GM12878 (cell line): ENCODE results near the gene MACROD2. TPM values are rescaled to one million over a fixed set of nuclear protein-coding genes. Genes with fewer than 3 reads are reported as not detected.

Experiments used
- ATAC-seq: fragments of 200-7000 bp; cut with Tn5 transposase; 3 replicates; pipeline ENCODE4 v1.9.1; 2020; ENCODE audit warnings: mild to moderate bottlenecking, moderate library complexity
- BruUV-seq: library from RNA; stranded (reverse); fragments of 400-500 nt; replicated peaks from 2 replicates; lab custom pipeline; 2021; lab: Mats Ljungman, UMichigan
- CTCF ChIA-PET: fragments of 300-600 bp; sonication (Branson Sonifier 250); formaldehyde crosslinking; extraction: SDS; loops from one replicate; lab custom pipeline; 2021; ENCODE audit warnings: inconsistent platforms; lab: Yijun Ruan, JAX
- POLR2A ChIA-PET: fragments of 350-600 bp; formaldehyde crosslinking; extraction: SDS; loops from one replicate; lab custom pipeline; 2021; ENCODE audit warnings: inconsistent platforms; lab: Charles Lee
- RAD21 ChIA-PET: fragments of 300-600 bp; sonication (Branson Sonifier 250); formaldehyde crosslinking; loops from one replicate; lab custom pipeline; 2023; ENCODE audit warnings: antibody characterized with exemption; ENCODE audit not compliant: unreplicated experiment; lab: Charles Lee
- SMC1A ChIA-PET: fragments of 300-600 bp; sonication (Branson Sonifier 250); formaldehyde crosslinking; loops from one replicate; lab custom pipeline; 2023; ENCODE audit not compliant: unreplicated experiment, uncharacterized antibody; lab: Charles Lee
- DNase-seq: peaks from one replicate; pipeline ENCODE4 v3.0.0-alpha.2; 2011; ENCODE audit warnings: low read depth, low spot score
- FAIRE-seq: peaks from 3 replicates; lab custom pipeline; 2011; peaks lifted over from hg19 to GRCh38; lab: Jason Lieb, UNC
- H2AFZ ChIP-seq: 2 replicates; pipeline ENCODE4 v1.6.0; 2011; ENCODE audit warnings: low read depth, low read length, control low read depth; ENCODE audit not compliant: control insufficient read depth
- H3K27ac ChIP-seq: 2 replicates; pipeline ENCODE4 v1.5.1; 2011; ENCODE audit warnings: control low read depth; ENCODE audit not compliant: control insufficient read depth, insufficient read depth
- H3K27me3 ChIP-seq, 2 experiments: replicated peaks in 1 of 2; 2 replicates each; pipeline versions ENCODE4 v1.6.0 to v1.6.1; 2011; ENCODE audit warnings: low read length in 1 of 2; ENCODE audit not compliant: control insufficient read depth in 2 of 2, insufficient read depth in 2 of 2
- H3K36me3 ChIP-seq, 2 experiments: 2 replicates each; pipeline ENCODE4 v1.5.1; 2011; ENCODE audit warnings: low read length in 1 of 2; ENCODE audit not compliant: control insufficient read depth in 2 of 2, insufficient read depth in 2 of 2
- H3K4me1 ChIP-seq: 2 replicates; pipeline ENCODE4 v1.6.1; 2011; ENCODE audit warnings: mild to moderate bottlenecking, low read length, moderate library complexity, mixed read lengths; ENCODE audit not compliant: control insufficient read depth, insufficient read depth
- H3K4me2 ChIP-seq: 2 replicates; pipeline ENCODE4 v1.6.0; 2011; ENCODE audit warnings: control low read depth; ENCODE audit not compliant: control insufficient read depth, insufficient read depth
- H3K4me3 ChIP-seq: fragments of 200-600 bp; sonication (generic); 2 replicates; pipeline ENCODE4 v1.5.1; 2016
- H3K79me2 ChIP-seq: 2 replicates; pipeline ENCODE4 v1.6.0; 2011; ENCODE audit warnings: low read length; ENCODE audit not compliant: control insufficient read depth, insufficient read depth
- H3K9ac ChIP-seq: 2 replicates; pipeline ENCODE4 v1.8.0; 2011; ENCODE audit warnings: low read length, control low read depth, mixed read lengths; ENCODE audit not compliant: control insufficient read depth, insufficient read depth
- H3K9me3 ChIP-seq: replicated peaks from 3 replicates; pipeline ENCODE4 v1.5.1; 2011; ENCODE audit warnings: mild to moderate bottlenecking, low read length; ENCODE audit not compliant: control insufficient read depth, insufficient read depth
- H4K20me1 ChIP-seq: 2 replicates; pipeline ENCODE4 v1.6.0; 2011; ENCODE audit not compliant: control insufficient read depth, insufficient read depth
- BRCA1 ChIP-seq: IDR thresholded peaks from 2 replicates; pipeline ENCODE4 v1.6.1; 2011; ENCODE audit warnings: low read depth, low read length, improper control_type of control experiment
- CHD1 ChIP-seq: IDR thresholded peaks from 2 replicates; pipeline ENCODE4 v1.6.1; 2012; ENCODE audit warnings: low read depth, low read length, improper control_type of control experiment
- E2F4 ChIP-seq: IDR thresholded peaks from 2 replicates; pipeline ENCODE4 v1.6.1; 2012; ENCODE audit warnings: low read depth, low read length, improper control_type of control experiment
- JUNB ChIP-seq: IDR thresholded peaks from 2 replicates; pipeline ENCODE4 v1.6.1; 2016; ENCODE audit warnings: antibody characterized with exemption, mild to moderate bottlenecking
- JUND ChIP-seq: IDR thresholded peaks from 2 replicates; pipeline ENCODE4 v1.6.1; 2012; ENCODE audit warnings: low read depth, mild to moderate bottlenecking, low read length, improper control_type of control experiment, moderate library complexity
- MEF2B ChIP-seq: fragments of 450-650 bp; IDR thresholded peaks from 2 replicates; pipeline ENCODE4 v1.6.1; 2018; ENCODE audit warnings: mild to moderate bottlenecking, moderate library complexity; ENCODE audit not compliant: partially characterized antibody, poor library complexity, severe bottlenecking
- MTA3 ChIP-seq: IDR thresholded peaks from 2 replicates; pipeline ENCODE4 v1.6.1; 2012; ENCODE audit warnings: low read length, inconsistent platforms, borderline replicate concordance
- SREBF1 ChIP-seq: IDR thresholded peaks from 2 replicates; pipeline ENCODE4 v1.6.1; 2012; ENCODE audit warnings: mild to moderate bottlenecking, low read length
- SUPT20H ChIP-seq: IDR thresholded peaks from 2 replicates; pipeline ENCODE4 v1.6.1; 2011; ENCODE audit warnings: low read depth, mild to moderate bottlenecking, low read length, moderate library complexity, borderline replicate concordance; ENCODE audit not compliant: control insufficient read depth
- ZSCAN29 ChIP-seq: fragments of 450-650 bp; IDR thresholded peaks from 2 replicates; pipeline ENCODE4 v1.6.1; 2017; ENCODE audit warnings: mild to moderate bottlenecking, moderate library complexity
- WGBS: methylation state at CpG from one replicate; pipeline ENCODE4 v1.1.6; 2016; ENCODE audit warnings: low lambda C conversion rate; ENCODE audit not compliant: insufficient replicate concordance, insufficient coverage; ENCODE audit errors: missing lambda C conversion rate; 5-methylcytosine and 5-hydroxymethylcytosine counted together
- in situ Hi-C: fragments of 300-500 bp; cut with MboI; formaldehyde crosslinking; loops from 9 replicates; pipeline ENCODE4 v1.14.3; 2018; ENCODE audit warnings: mixed read lengths
- intact Hi-C: fragments of 100-400 bp; cut with micrococcal nuclease; formaldehyde crosslinking; loops from one replicate; pipeline ENCODE4 v1.14.2; 2022; ENCODE audit not compliant: unreplicated experiment
- polyA plus RNA-seq, 11 experiments: library from polyadenylated mRNA; depleted of rRNA in 4 of 11; unstranded in 6 of 11; stranded (reverse) in 5 of 11; fragments of >200 nt; fragmentation: Nextera tagmentation in 4 of 11; fragmentation: Illumina TruSeq in 1 of 11; extraction: Ambion mirVana in 4 of 11; extraction: Trizol in 1 of 11; gene quantifications; 1 replicate in 1 of 11; 2 replicates in 10 of 11; pipeline versions ENCODE4 v1.2.1 to v1.2.3, GENCODE V29; 2011 to 2016; ENCODE audit warnings: inconsistent platforms in 2 of 11, missing spikeins in 2 of 11, low read depth in 1 of 11
- total RNA-seq, 4 experiments: library from RNA; depleted of rRNA in 3 of 4; stranded (reverse); fragments of >200 nt in 3 of 4; fragmentation: Illumina TruSeq in 1 of 4; extraction: Trizol in 1 of 4; gene quantifications; 2 replicates each; pipeline versions ENCODE4 v1.2.1 to v1.2.3, GENCODE V29; 2013 to 2021
- TF ChIP-seq, protein P1 (sequence below): fragments of 150-350 bp; IDR thresholded peaks from 2 replicates; pipeline ENCODE4 v1.6.1; 2016; ENCODE audit warnings: low read depth, low read length
- TF ChIP-seq, protein P2 (sequence below): fragments of 450-650 bp; IDR thresholded peaks from 2 replicates; pipeline ENCODE4 v1.6.1; 2016; ENCODE audit warnings: mild to moderate bottlenecking

Gene MACROD2
- total and polyA plus RNA-seq, 10 of the 15 experiments (the other 5 are each of a cell fraction or from before 2014, with no cell fraction given), result 1.1 to 21.5 (median 2.2) TPM

- Histone ChIP-seq H3K27me3 (no peaks in the 10 kb centered on the region), H3K9ac (no peak overlapping the region), H3K9me3 (no peaks in the 10 kb centered on the region), H3K4me1 (no peaks in the 10 kb centered on the region), H3K4me3 (no peak overlapping the region), H4K20me1 (no peaks in the 10 kb centered on the region), H2AFZ (no peak overlapping the region), H3K36me3 (no peaks in the 10 kb centered on the region)
- RAD21 ChIA-PET, result no interaction called here
- POLR2A ChIA-PET, result no interaction called here
- CTCF ChIA-PET, result no interaction called here
- no peak for DNase-seq
- intact Hi-C loops, result no loop called here
- no peak for FAIRE-seq
- no peak for ATAC-seq
- TF ChIP-seq, protein P1, sequence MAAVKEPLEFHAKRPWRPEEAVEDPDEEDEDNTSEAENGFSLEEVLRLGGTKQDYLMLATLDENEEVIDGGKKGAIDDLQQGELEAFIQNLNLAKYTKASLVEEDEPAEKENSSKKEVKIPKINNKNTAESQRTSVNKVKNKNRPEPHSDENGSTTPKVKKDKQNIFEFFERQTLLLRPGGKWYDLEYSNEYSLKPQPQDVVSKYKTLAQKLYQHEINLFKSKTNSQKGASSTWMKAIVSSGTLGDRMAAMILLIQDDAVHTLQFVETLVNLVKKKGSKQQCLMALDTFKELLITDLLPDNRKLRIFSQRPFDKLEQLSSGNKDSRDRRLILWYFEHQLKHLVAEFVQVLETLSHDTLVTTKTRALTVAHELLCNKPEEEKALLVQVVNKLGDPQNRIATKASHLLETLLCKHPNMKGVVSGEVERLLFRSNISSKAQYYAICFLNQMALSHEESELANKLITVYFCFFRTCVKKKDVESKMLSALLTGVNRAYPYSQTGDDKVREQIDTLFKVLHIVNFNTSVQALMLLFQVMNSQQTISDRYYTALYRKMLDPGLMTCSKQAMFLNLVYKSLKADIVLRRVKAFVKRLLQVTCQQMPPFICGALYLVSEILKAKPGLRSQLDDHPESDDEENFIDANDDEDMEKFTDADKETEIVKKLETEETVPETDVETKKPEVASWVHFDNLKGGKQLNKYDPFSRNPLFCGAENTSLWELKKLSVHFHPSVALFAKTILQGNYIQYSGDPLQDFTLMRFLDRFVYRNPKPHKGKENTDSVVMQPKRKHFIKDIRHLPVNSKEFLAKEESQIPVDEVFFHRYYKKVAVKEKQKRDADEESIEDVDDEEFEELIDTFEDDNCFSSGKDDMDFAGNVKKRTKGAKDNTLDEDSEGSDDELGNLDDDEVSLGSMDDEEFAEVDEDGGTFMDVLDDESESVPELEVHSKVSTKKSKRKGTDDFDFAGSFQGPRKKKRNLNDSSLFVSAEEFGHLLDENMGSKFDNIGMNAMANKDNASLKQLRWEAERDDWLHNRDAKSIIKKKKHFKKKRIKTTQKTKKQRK, result no peak
- no peak for TF ChIP-seq SREBF1
- TF ChIP-seq JUND, result no peak
- no peak for TF ChIP-seq MEF2B
- TF ChIP-seq, all 136 proteins: peak for 0
- in situ Hi-C loops, result no loop called here
- no peak overlapping the region for H3K4me2 ChIP-seq
- SMC1A ChIA-PET, result no interaction called here
- BruUV-seq, result no TSS peak
- H3K79me2 ChIP-seq, result no peaks in the 10 kb centered on the region
- 0% methylated on average over 1 of the region's 1 CpG for WGBS
- H3K27ac ChIP-seq, result no peak overlapping the region
These were observed 264.4 kb downstream of the MACROD2 start for GRCh38 chr20:14259689-14260088.

DNA sequence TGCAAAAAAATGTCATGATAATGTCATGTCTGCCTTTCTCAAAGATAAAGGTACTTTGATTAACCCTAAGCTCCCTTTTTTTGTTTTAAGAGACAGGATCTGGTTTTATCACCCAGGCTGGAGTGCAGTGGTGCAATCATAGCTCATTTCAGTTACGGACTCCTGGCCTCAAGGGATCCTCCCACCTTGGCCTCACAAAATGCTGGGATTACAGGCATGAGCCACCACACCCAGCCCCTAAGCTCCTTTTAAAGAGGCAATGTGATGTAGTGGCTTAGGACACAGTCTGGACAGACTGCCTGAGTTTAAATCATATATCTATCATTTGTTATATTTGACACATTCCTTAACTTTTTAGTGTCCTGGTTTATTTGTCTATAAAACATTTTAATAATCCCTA, 265.1 kb downstream of the MACROD2 start:
- no peaks in the 10 kb centered on the region for H3K9me3 ChIP-seq
- no peaks in the 10 kb centered on the region for H3K4me1 ChIP-seq
- H4K20me1 ChIP-seq, result no peaks in the 10 kb centered on the region
- WGBS, result 25% methylated on average over 1 of the region's 1 CpG
- BruUV-seq, result no TSS peak
- no peak overlapping the region for H3K27ac ChIP-seq
- FAIRE-seq (no peak), DNase-seq (no peak), ATAC-seq (no peak)
- H3K4me3 ChIP-seq, result no peak overlapping the region
- no peak overlapping the region for H3K9ac ChIP-seq
- no peak overlapping the region for H3K4me2 ChIP-seq
- ChIA-PET SMC1A (no interaction called here), POLR2A (no interaction called here), CTCF (no interaction called here), RAD21 (no interaction called here)
- no peaks in the 10 kb centered on the region for H3K36me3 ChIP-seq
- H3K79me2 ChIP-seq, result no peaks in the 10 kb centered on the region
- in situ Hi-C loops, result no loop called here
- H2AFZ ChIP-seq, result no peak overlapping the region
- intact Hi-C loops, result no loop called here
- no peaks in the 10 kb centered on the region for H3K27me3 ChIP-seq
- TF ChIP-seq, protein P2, sequence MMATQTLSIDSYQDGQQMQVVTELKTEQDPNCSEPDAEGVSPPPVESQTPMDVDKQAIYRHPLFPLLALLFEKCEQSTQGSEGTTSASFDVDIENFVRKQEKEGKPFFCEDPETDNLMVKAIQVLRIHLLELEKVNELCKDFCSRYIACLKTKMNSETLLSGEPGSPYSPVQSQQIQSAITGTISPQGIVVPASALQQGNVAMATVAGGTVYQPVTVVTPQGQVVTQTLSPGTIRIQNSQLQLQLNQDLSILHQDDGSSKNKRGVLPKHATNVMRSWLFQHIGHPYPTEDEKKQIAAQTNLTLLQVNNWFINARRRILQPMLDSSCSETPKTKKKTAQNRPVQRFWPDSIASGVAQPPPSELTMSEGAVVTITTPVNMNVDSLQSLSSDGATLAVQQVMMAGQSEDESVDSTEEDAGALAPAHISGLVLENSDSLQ, result no peak
- no peak for TF ChIP-seq SREBF1
- no peak for TF ChIP-seq SUPT20H
- no peak for TF ChIP-seq BRCA1
- no peak for TF ChIP-seq MTA3
- TF ChIP-seq ZSCAN29, result no peak
- no peak for TF ChIP-seq CHD1
- TF ChIP-seq JUNB, result no peak
- TF ChIP-seq E2F4, result no peak
